Cortex of kidney (tissue), 1 donor: ENCODE measurements around the gene LRRC49.

ENCODE experiments used
- DNase-seq: peaks from one replicate; lab custom pipeline; 2025; lab: John Stamatoyannopoulos, UW

LRRC49 gene

DNA sequence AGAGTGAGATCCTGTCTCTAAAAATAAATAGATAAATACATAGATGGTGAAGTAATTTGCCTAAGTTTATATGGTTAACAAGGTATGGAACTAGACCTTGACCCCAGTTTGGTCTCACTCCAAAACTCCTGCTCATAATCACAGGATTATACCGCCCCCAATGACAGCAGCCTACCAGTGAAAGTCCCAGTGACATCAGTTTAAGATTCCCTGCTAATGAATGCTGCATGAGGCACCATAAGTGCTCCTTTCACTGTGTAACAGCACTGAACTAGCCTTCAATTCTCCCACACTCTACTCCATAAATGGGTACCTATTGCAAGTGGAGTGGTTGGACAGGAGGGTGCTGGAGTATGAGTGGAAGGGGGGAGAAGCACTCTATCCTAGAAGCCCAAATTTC is 199.0 kb downstream of the LRRC49 start:
- DNase-seq = no peak

DNA sequence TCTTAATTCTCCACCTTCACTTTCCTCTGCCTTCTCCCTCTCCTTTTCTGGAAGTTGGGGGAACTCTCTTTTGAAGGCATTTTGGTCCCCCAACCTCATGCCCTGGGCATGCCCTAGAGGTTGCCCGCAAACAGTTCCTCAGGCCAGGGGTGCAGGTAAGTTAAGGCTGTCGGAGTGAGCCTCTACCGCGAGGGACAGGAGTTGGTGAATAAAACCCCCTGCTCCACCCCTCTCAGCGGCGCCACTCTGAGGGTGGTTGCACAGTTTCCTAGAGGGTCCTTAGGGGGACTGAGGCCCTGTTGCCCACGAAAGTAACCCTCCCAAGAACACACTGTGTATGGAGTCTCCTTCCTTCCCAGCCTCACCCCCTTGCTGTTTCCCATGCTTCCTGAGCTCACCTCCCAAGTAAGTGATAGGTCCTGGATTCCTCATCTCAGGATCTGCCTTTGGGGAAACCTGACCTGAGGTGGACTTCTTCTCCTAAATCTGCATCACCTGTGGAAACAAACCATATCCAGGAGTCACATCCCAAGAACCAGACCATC is 199.5 kb downstream of the LRRC49 start:
- DNase-seq = no peak

DNA sequence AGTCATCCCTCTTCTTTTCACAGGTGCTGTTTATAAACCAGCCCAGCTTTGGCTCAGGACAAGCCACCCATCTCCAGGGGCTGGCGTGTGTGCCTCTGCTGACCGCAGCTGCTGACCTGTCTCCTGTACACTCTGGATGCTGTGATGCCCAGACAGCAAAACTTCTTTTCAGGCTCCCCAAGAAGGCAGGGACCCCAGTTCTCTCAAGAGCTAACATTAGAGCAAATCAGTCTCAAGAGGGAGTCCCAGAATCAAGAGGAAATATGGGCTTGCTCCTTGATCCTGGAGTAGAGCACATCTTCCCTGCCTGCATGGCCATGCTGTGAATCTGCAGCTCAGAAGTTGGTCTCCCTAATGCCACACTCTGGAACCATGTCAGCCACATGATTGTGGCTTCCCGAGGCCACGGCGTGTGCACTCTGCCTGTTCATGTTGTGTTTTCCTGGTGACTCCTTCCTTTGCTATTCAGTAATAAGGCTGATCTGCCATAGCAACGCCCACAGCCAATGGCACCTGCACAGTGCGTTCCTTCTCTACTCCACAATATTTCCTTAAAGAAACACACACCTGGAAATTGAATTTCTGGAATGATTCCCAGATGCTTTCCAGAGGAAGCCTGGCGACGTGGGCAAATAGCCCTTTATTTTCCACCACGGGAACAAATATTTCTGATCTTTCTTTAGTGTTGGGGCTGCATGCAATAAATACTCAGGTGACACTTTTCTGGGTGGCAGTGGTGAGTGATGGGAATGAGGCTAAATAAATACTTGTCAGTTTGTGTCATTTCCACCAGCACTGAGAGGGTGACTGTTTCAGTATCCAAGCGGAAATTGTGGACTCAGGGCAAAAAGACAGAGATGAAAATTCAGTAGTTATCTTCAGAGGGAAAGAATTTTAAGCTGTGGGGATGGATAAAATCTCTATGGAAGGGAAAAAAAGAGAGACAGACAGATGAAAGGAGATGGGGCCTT is 200.7 kb downstream of the LRRC49 start:
- no peak for DNase-seq

DNA sequence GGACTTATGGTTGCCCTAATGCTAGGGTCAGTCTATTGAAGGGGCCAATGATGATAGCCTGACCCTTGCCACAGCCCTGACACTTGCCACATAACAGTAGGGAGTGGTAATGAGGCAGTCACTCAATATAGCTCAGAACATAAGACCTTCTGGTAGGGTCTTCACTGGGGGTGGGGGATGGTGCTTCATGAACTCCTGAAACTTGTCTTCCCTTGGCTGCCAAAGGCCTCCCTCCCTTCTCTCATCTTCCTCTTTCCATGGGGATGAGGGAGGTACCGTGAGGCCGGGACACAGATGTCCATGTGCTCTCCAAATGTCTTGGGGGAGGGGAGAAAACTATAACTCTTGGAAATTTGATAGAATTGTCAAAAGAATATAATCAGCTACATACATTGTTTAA is 201.5 kb downstream of the LRRC49 start:
- no peak for DNase-seq

DNA sequence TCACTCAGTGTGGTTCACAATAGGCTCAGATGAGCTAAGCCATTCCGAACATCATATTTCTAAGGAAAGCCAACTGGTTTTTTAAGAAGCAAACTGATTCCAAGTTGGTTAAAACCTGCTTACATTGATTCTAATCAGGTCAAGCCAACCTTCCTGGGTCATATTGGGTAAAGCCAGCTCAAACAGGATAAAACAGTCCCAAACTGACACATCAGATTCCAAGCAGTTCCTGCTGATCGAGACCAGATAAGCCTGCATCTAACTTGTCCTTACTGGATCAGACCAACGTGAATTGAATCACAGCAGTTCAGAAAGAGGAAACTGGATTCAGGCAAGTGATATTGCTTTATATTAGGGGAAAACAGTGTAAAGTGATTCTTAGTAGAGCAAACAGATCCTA is 204.1 kb downstream of the LRRC49 start:
- no peak for DNase-seq

DNA sequence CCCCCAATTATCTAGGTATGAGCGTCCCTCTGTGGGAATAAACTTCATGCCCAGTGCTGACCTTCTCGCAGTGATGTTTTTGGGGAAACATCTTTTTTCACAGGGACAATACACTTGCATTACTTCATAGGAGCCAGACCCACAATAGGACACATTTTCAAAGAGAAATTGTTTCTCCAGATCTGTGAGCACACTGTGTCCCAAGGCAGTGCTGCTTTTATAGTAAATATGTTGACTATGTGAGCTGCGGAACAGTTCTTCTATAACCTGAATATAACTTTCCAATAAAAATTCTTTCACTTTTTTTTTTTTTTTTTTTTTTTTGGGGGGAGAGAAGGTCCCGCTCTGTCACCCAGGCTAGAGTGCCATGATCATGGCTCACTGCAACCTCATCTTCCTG is 205.3 kb downstream of the LRRC49 start:
- DNase-seq = no peak

DNA sequence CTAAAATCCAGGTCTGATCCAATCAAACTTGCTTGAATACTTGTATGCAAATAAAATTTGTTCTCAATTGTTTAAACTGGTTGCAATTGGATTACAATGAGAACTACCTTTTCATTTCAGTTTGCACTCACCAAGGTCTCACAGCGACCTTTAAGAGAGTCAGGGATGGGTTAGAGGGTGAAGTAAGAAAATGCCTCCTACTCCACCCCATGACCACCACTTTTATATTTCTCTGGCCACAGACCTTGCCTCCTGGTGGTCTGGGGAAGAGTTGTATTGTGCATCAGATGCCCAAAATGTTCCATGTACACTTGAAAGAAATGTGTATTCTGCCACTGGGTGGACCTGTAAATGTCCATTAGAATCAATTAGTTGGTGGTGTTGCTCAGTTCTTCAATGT is 206.3 kb downstream of the LRRC49 start:
- no peak for DNase-seq
